Hepatocyte (in vitro differentiated cells): Measurements from ENCODE around the gene HLF. TPM values are rescaled to one million over a fixed set of nuclear protein-coding genes. Genes with fewer than 3 reads are reported as not detected.

Source experiments
- DNase-seq: peaks from one replicate; pipeline ENCODE4 v3.0.0-alpha.2; 2016; ENCODE audit warnings: low spot score
- H2AFZ ChIP-seq: fragments of 200-600 bp; sonication (generic); 2 replicates; pipeline ENCODE4 v1.6.0; 2016; ENCODE audit warnings: antibody characterized with exemption, mild to moderate bottlenecking
- H3K27ac ChIP-seq: fragments of 200-600 bp; sonication (generic); 2 replicates; pipeline ENCODE4 v1.5.1; 2016; ENCODE audit warnings: mild to moderate bottlenecking
- H3K27me3 ChIP-seq: fragments of 200-600 bp; sonication (generic); 2 replicates; pipeline ENCODE4 v1.6.1; 2016
- H3K36me3 ChIP-seq: fragments of 200-600 bp; sonication (generic); replicated peaks from 2 replicates; pipeline ENCODE4 v1.5.1; 2016; ENCODE audit warnings: low read depth; ENCODE audit not compliant: insufficient read depth
- H3K4me1 ChIP-seq: fragments of 200-600 bp; sonication (generic); 2 replicates; pipeline ENCODE4 v1.5.1; 2016; ENCODE audit warnings: mild to moderate bottlenecking, moderate library complexity; ENCODE audit not compliant: insufficient read depth
- H3K4me2 ChIP-seq: fragments of 200-600 bp; sonication (generic); 2 replicates; pipeline ENCODE4 v1.6.0; 2016
- H3K4me3 ChIP-seq: fragments of 200-600 bp; sonication (generic); 2 replicates; pipeline ENCODE4 v1.5.1; 2016; ENCODE audit warnings: mild to moderate bottlenecking
- H3K79me2 ChIP-seq: fragments of 200-600 bp; sonication (generic); 2 replicates; pipeline ENCODE4 v1.6.0; 2017; ENCODE audit warnings: mild to moderate bottlenecking
- H3K9me2 ChIP-seq: fragments of 200-600 bp; sonication (generic); replicated peaks from 2 replicates; pipeline ENCODE4 v1.6.0; 2017; ENCODE audit warnings: mild to moderate bottlenecking; ENCODE audit not compliant: insufficient read depth
- H3K9me3 ChIP-seq: fragments of 200-600 bp; sonication (generic); 2 replicates; pipeline ENCODE4 v1.5.1; 2016; ENCODE audit warnings: low read depth, mild to moderate bottlenecking
- H4K20me1 ChIP-seq: fragments of 200-600 bp; sonication (generic); 2 replicates; pipeline ENCODE4 v1.6.0; 2016; ENCODE audit warnings: mild to moderate bottlenecking; ENCODE audit not compliant: insufficient read depth, poor library complexity, severe bottlenecking
- EZH2 ChIP-seq: fragments of 200-600 bp; sonication (generic); IDR thresholded peaks from 2 replicates; pipeline ENCODE4 v1.6.1; 2016; ENCODE audit warnings: antibody characterized with exemption, mild to moderate bottlenecking, borderline replicate concordance
- EZH2phosphoT487 ChIP-seq: fragments of 200-600 bp; sonication (generic); IDR thresholded peaks from one replicate; pipeline ENCODE4 v1.6.1; 2018; ENCODE audit warnings: antibody characterized with exemption, mild to moderate bottlenecking, low read depth, moderate library complexity; ENCODE audit not compliant: unreplicated experiment, severe bottlenecking
- WGBS: methylation state at CpG from one replicate; pipeline ENCODE4 v1.1.6; 2016; ENCODE audit warnings: low lambda C conversion rate; ENCODE audit errors: missing lambda C conversion rate; 5-methylcytosine and 5-hydroxymethylcytosine counted together
- polyA plus RNA-seq: library from polyadenylated mRNA; unstranded; fragments of >200 nt; fragmentation: Nextera tagmentation; extraction: Ambion mirVana; gene quantifications from 2 replicates; pipeline ENCODE4 v1.2.1, GENCODE V29; 2016
- total RNA-seq: library from RNA; depleted of rRNA; stranded (reverse); fragments of >200 nt; gene quantifications from 2 replicates; pipeline ENCODE4 v1.2.3, GENCODE V29; 2014
- TF ChIP-seq, protein P1 (sequence below): fragments of 200-600 bp; sonication (generic); IDR thresholded peaks from 2 replicates; pipeline ENCODE4 v1.5.1; 2016; ENCODE audit warnings: antibody characterized with exemption, mild to moderate bottlenecking; ENCODE audit not compliant: poor library complexity

HLF gene
- total and polyA plus RNA-seq, 2 experiments from 2014 or later: 0.48 to 0.60 TPM

DNA sequence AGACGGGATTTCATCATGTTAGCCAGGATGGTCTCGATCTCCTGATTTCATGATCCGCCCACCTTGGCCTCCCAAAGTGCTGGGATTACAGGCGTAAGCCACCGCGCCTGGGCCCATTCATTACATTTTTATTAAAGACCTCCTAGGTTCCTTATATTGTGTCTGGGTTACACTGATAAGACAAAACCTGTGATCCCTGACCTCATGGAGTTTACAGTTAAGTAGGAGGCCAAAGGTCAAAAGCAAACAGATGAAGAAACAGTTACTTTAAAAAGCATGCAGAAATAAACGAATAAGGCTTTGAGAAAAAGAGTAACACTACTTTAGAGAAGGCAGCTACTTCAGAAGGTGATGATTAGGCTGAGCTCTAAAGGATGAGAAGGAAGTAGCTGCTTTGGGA, 14.9 kb upstream of the HLF start:
- WGBS: 90% methylated on average over 7 of the region's 7 CpGs
- Histone ChIP-seq H3K4me1 (no peaks in the 10 kb centered on the region), H3K36me3 (no peaks in the 10 kb centered on the region), H3K4me2 (no peak overlapping the region), H3K4me3 (no peak overlapping the region), H3K9me2 (no peaks in the 10 kb centered on the region), H3K79me2 (no peaks in the 10 kb centered on the region), H3K27me3 (no peaks in the 10 kb centered on the region), H3K27ac (no peak overlapping the region), H2AFZ (no peak overlapping the region), H3K9me3 (no peaks in the 10 kb centered on the region), H4K20me1 (no peaks in the 10 kb centered on the region)
- DNase-seq: no peak
- no peak for TF ChIP-seq EZH2
- TF ChIP-seq, protein P1, sequence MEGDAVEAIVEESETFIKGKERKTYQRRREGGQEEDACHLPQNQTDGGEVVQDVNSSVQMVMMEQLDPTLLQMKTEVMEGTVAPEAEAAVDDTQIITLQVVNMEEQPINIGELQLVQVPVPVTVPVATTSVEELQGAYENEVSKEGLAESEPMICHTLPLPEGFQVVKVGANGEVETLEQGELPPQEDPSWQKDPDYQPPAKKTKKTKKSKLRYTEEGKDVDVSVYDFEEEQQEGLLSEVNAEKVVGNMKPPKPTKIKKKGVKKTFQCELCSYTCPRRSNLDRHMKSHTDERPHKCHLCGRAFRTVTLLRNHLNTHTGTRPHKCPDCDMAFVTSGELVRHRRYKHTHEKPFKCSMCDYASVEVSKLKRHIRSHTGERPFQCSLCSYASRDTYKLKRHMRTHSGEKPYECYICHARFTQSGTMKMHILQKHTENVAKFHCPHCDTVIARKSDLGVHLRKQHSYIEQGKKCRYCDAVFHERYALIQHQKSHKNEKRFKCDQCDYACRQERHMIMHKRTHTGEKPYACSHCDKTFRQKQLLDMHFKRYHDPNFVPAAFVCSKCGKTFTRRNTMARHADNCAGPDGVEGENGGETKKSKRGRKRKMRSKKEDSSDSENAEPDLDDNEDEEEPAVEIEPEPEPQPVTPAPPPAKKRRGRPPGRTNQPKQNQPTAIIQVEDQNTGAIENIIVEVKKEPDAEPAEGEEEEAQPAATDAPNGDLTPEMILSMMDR: no peak
- no peak for TF ChIP-seq EZH2phosphoT487

DNA sequence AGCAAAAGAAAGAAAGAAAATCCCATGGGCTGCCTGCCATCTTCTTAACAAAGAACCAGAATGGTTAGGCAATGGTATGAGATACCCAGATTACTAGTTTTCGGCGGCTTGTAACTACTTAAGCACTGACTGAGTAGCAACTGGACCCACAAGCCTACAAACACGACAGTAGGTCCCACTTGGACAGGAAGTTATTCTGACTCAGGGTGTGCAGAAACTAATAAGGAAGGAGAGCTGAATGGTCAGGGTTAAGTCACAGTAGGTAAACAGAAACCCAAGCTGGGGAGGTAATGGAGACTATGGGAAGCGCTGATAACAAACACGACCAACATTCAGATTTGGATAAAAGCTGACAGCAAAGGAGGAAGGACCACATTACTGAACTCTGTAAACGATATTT, 10.4 kb upstream of the HLF start:
- no peaks in the 10 kb centered on the region for H3K79me2 ChIP-seq
- H3K27me3 ChIP-seq: no peaks in the 10 kb centered on the region
- TF ChIP-seq EZH2phosphoT487: no peak
- H3K27ac ChIP-seq: no peak overlapping the region
- H3K4me2 ChIP-seq: no peak overlapping the region
- 83% methylated on average over 6 of the region's 6 CpGs for WGBS
- no peaks in the 10 kb centered on the region for H3K36me3 ChIP-seq
- no peaks in the 10 kb centered on the region for H3K9me2 ChIP-seq
- no peak overlapping the region for H3K4me3 ChIP-seq
- no peak for DNase-seq
- H2AFZ ChIP-seq: no peak overlapping the region
- no peaks in the 10 kb centered on the region for H4K20me1 ChIP-seq
- H3K9me3 ChIP-seq: no peaks in the 10 kb centered on the region
- H3K4me1 ChIP-seq: no peaks in the 10 kb centered on the region

DNA sequence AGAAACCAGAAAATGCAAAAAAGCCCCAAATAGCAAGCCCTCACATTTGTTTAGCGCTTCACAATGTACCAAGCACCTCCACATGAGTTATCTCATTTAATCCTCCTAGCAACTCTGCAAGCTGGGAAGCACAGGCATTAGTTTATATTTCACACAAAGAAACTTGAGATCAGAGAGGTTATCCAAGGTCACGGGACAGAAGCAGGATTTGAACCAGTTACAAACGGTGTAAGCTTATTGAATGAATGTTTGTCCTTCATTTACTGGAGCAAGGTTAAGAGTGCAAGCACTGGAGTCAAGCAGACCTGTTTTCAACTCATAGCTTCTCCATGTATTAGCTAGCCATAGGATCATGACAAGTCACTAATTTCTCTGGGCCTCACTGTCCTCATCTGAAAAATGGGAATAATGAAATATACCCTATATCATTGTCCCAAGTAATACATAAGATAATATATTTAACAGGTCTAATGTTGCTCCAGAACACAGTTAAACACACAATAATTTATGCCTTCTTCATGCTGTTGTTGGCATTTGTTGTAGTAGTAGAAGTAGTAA, 6.1 kb upstream of the HLF start:
- Histone ChIP-seq H3K9me2 (no peaks in the 10 kb centered on the region), H3K9me3 (no peaks in the 10 kb centered on the region), H3K4me3 (no peak overlapping the region), H3K4me1 (peaks cover under 1% of the 10 kb centered on the region), H3K79me2 (no peaks in the 10 kb centered on the region), H4K20me1 (no peaks in the 10 kb centered on the region), H3K4me2 (no peak overlapping the region), H3K36me3 (no peaks in the 10 kb centered on the region), H3K27me3 (peaks cover 24% of the 10 kb centered on the region), H3K27ac (no peak overlapping the region), H2AFZ (no peak overlapping the region)
- WGBS: 86% methylated on average over 3 of the region's 3 CpGs
- TF ChIP-seq EZH2phosphoT487: no peak
- TF ChIP-seq EZH2: no peak
- TF ChIP-seq, protein P1: no peak
- DNase-seq: no peak

DNA sequence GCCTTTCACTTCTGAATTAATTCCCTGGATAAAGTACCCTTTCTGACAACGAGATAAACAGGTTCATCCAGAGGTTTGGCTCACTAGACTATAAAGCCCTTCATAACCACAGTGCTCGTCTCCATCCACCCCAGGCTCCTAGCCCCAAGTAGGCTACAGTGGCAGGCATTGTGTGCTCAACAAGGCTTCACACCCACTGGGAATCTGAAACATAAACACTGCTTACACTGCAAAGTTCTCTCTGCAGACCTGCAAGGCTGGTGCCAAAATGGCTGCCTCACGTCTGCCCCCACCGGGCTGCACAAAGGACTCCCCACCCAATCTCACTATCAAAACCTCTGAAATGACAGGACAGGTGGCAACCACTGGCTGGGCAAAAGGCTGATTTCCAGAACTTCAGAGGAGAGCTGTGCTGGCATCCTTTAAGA, 5.1 kb upstream of the HLF start:
- no peaks in the 10 kb centered on the region for H4K20me1 ChIP-seq
- no peaks in the 10 kb centered on the region for H3K79me2 ChIP-seq
- peaks cover 8% of the 10 kb centered on the region for H3K4me1 ChIP-seq
- no peaks in the 10 kb centered on the region for H3K9me2 ChIP-seq
- H3K27ac ChIP-seq: no peak overlapping the region
- TF ChIP-seq, protein P1: no peak
- TF ChIP-seq EZH2phosphoT487 (no peak), EZH2 (no peak)
- DNase-seq: no peak
- no peaks in the 10 kb centered on the region for H3K36me3 ChIP-seq
- no peaks in the 10 kb centered on the region for H3K9me3 ChIP-seq
- H3K27me3 ChIP-seq: peaks cover 34% of the 10 kb centered on the region
- H3K4me2 ChIP-seq: no peak overlapping the region
- no peak overlapping the region for H2AFZ ChIP-seq
- 58% methylated on average over 4 of the region's 4 CpGs for WGBS
- H3K4me3 ChIP-seq: no peak overlapping the region
